ENCODE results near the gene RMRP.

RMRP gene

GRCh38 chr9:35666549-35666948 is 8.7 kb upstream of the RMRP start:
- no peaks in the 10 kb centered on the region for H3K27me3 ChIP-seq (replicated peaks; ENCODE audit: control insufficient read depth, insufficient read depth, low read length)
- peaks cover 3% of the 10 kb centered on the region; the same call in 1 of the 2 replicates for H3K36me3 ChIP-seq (ENCODE audit: control insufficient read depth, insufficient read depth, low read length)
- TF ChIP-seq CTCF (IDR thresholded peaks at IDR 0.05; ENCODE audit: insufficient read depth, low read length, poor library complexity, severe bottlenecking): no peak
- no peak overlapping the region for H3K4me3 ChIP-seq (replicated peaks; ENCODE audit: low read depth, low read length)
- no peak for DNase-seq (ENCODE audit: extremely low read depth, insufficient read length)

- no peaks in the 10 kb centered on the region for H3K27me3 ChIP-seq (replicated peaks; ENCODE audit: control insufficient read depth, insufficient read depth, low read length)
- no peak overlapping the region; the same call in 1 of the 2 replicates for H3K4me3 ChIP-seq (replicated peaks; ENCODE audit: low read depth, low read length)
- TF ChIP-seq CTCF (IDR thresholded peaks at IDR 0.05; ENCODE audit: insufficient read depth, low read length, poor library complexity, severe bottlenecking): no peak
- no peak for DNase-seq (ENCODE audit: extremely low read depth, insufficient read length)
- peaks cover 4% of the 10 kb centered on the region for H3K36me3 ChIP-seq (ENCODE audit: control insufficient read depth, insufficient read depth, low read length)
These were observed 8.2 kb upstream of the RMRP start for GRCh38 chr9:35666045-35666444.

- Histone ChIP-seq H3K36me3 (ENCODE audit: control insufficient read depth, insufficient read depth, low read length) (peaks cover 9% of the 10 kb centered on the region), H3K4me3 (replicated peaks; ENCODE audit: low read depth, low read length) (peak overlapping the region; percentile 65), H3K27me3 (replicated peaks; ENCODE audit: control insufficient read depth, insufficient read depth, low read length) (no peaks in the 10 kb centered on the region)
- TF ChIP-seq CTCF (IDR thresholded peaks at IDR 0.05; ENCODE audit: insufficient read depth, low read length, poor library complexity, severe bottlenecking): no peak
- DNase-seq (ENCODE audit: extremely low read depth, insufficient read length): no peak
These were observed 7.6 kb upstream of the RMRP start for GRCh38 chr9:35665471-35665818.

- DNase-seq (ENCODE audit: extremely low read depth, insufficient read length): peak; percentile 90
- H3K4me3 ChIP-seq (replicated peaks; ENCODE audit: low read depth, low read length): peak within 1 kb of the TSS; percentile 65
- peaks cover 12% of the 10 kb centered on the region for H3K36me3 ChIP-seq (ENCODE audit: control insufficient read depth, insufficient read depth, low read length)
- no peaks in the 10 kb centered on the region for H3K27me3 ChIP-seq (replicated peaks; ENCODE audit: control insufficient read depth, insufficient read depth, low read length)
- TF ChIP-seq CTCF (IDR thresholded peaks at IDR 0.05; ENCODE audit: insufficient read depth, low read length, poor library complexity, severe bottlenecking): peak; percentile 34
These were observed 7.0 kb upstream of the RMRP start, which contains the start of gene ARHGEF39 for GRCh38 chr9:35664531-35665470. ARHGEF39 (minus strand) TSS chr9:35665195; CDS start chr9:35665169, 26 bp downstream.

GRCh38 chr9:35662437-35662836 is 4.6 kb upstream of the RMRP start:
- Histone ChIP-seq H3K4me3 (replicated peaks; ENCODE audit: low read depth, low read length) (no peak overlapping the region), H3K27me3 (replicated peaks; ENCODE audit: control insufficient read depth, insufficient read depth, low read length) (no peaks in the 10 kb centered on the region), H3K36me3 (ENCODE audit: control insufficient read depth, insufficient read depth, low read length) (peaks cover 12% of the 10 kb centered on the region)
- no peak for TF ChIP-seq CTCF (IDR thresholded peaks at IDR 0.05; ENCODE audit: insufficient read depth, low read length, poor library complexity, severe bottlenecking)
- DNase-seq (ENCODE audit: extremely low read depth, insufficient read length): no peak
